Uterus (tissue), 2 donors: ENCODE measurements around the gene LRRTM1.

ENCODE experiments used
- CTCF ChIP-seq, 4 experiments: fragments of 200-600 bp in 2 of 4; fragments of 450-650 bp in 2 of 4; sonication (generic) in 2 of 4; IDR thresholded peaks; one replicate each; pipeline ENCODE4 v1.5.1; 2016 to 2019; ENCODE audit warnings: antibody characterized with exemption in 4 of 4, mild to moderate bottlenecking in 2 of 4, moderate library complexity in 1 of 4
- POLR2A ChIP-seq, 2 donors: fragments of 450-650 bp; IDR thresholded peaks; one replicate each; pipeline ENCODE4 v1.6.1; 2016; ENCODE audit warnings: antibody characterized with exemption in 2 of 2, mild to moderate bottlenecking in 1 of 2, moderate library complexity in 1 of 2

GRCh38 chr2:80269806-80270205, 34.7 kb downstream of the LRRTM1 start:
- TF ChIP-seq CTCF (IDR thresholded peaks at IDR 0.05) (no peak), POLR2A (IDR thresholded peaks at IDR 0.05) (no peak)
